ENCODE measurements around the gene KIAA1958. TPM values are rescaled to one million over a fixed set of nuclear protein-coding genes. Genes with fewer than 3 reads are reported as not detected.

The KIAA1958 gene
- total and polyA plus RNA-seq, 8 donors, result 10.5 to 15.6 (median 14.2) TPM

DNA sequence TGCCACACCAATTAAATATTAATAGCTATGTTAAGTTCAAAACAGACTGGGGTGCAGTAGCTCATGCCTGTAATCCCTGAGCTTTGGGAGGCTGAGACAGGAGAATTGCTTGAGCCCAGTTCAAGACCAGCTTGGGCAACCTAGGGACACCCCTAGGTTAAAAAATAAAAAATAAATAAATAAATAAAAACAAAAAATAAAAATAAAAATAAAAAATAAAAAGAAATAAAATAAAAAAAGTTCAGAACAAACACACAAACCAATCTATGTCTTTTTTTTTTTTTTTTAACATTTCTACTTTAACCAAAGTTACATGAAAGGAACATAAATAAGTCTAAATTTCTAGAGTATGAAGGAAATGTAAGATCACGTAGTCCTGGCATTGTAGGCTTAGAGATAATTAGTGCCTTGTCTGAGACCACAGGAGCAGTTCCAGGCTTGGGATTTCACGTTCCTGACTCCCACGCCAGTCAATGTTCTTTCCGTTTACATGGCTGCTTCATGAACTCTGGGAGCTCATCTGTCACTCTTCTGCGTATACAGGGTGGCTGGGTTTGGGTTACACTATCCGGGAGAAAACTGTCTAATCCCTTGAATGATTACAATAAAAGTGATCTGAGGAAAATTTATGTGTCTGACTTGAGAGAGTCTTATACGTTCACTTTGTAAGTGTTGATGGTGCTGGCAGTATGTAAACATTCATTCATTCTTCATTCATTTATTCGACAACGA, 85.2 kb downstream of the KIAA1958 start:
- TF ChIP-seq, protein P1, sequence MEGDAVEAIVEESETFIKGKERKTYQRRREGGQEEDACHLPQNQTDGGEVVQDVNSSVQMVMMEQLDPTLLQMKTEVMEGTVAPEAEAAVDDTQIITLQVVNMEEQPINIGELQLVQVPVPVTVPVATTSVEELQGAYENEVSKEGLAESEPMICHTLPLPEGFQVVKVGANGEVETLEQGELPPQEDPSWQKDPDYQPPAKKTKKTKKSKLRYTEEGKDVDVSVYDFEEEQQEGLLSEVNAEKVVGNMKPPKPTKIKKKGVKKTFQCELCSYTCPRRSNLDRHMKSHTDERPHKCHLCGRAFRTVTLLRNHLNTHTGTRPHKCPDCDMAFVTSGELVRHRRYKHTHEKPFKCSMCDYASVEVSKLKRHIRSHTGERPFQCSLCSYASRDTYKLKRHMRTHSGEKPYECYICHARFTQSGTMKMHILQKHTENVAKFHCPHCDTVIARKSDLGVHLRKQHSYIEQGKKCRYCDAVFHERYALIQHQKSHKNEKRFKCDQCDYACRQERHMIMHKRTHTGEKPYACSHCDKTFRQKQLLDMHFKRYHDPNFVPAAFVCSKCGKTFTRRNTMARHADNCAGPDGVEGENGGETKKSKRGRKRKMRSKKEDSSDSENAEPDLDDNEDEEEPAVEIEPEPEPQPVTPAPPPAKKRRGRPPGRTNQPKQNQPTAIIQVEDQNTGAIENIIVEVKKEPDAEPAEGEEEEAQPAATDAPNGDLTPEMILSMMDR (IDR thresholded peaks at IDR 0.05), result no peak
- Histone ChIP-seq H3K4me1 (peaks cover 0 to 4% of the 10 kb centered on the region in 2 donors), H3K4me3 (no peak overlapping the region), H3K27ac (no peak overlapping the region), H3K36me3 (peaks cover 0 to 15% of the 10 kb centered on the region in 2 donors), H3K9me3 (no peaks in the 10 kb centered on the region), H3K27me3 (no peaks in the 10 kb centered on the region)
- no peak for ATAC-seq
- intact Hi-C loops (cut with DNase I), result no loop called here
- no peak for DNase-seq

GRCh38 chr9:112572416-112572815, 85.8 kb downstream of the KIAA1958 start:
- DNase-seq (no peak), ATAC-seq (no peak)
- H3K27me3 ChIP-seq, result no peaks in the 10 kb centered on the region
- intact Hi-C loops (cut with DNase I), result no loop called here
- H3K27ac ChIP-seq, result no peak overlapping the region
- TF ChIP-seq, protein P1 (IDR thresholded peaks at IDR 0.05), result no peak
- H3K4me3 ChIP-seq, result no peak overlapping the region
- peaks cover 0 to 15% of the 10 kb centered on the region in 2 donors for H3K36me3 ChIP-seq
- H3K4me1 ChIP-seq, result peaks cover 0 to 4% of the 10 kb centered on the region in 2 donors
- no peaks in the 10 kb centered on the region for H3K9me3 ChIP-seq

- intact Hi-C loops (cut with DNase I), result no loop called here
- ATAC-seq (no peak), DNase-seq (no peak)
- Histone ChIP-seq H3K36me3 (peaks cover 0 to 15% of the 10 kb centered on the region in 2 donors), H3K4me1 (peaks cover 0 to 4% of the 10 kb centered on the region in 2 donors), H3K27ac (no peak overlapping the region), H3K4me3 (no peak overlapping the region), H3K27me3 (no peaks in the 10 kb centered on the region), H3K9me3 (no peaks in the 10 kb centered on the region)
- TF ChIP-seq, protein P1 (IDR thresholded peaks at IDR 0.05), result no peak
Measured at GRCh38 chr9:112574008-112574407, 87.4 kb downstream of the KIAA1958 start.

- DNase-seq (no peak), ATAC-seq (no peak)
- Histone ChIP-seq H3K4me3 (no peak overlapping the region), H3K4me1 (no peaks in the 10 kb centered on the region), H3K27ac (no peak overlapping the region), H3K27me3 (no peaks in the 10 kb centered on the region), H3K9me3 (no peaks in the 10 kb centered on the region), H3K36me3 (peaks cover 0 to 15% of the 10 kb centered on the region in 2 donors)
- intact Hi-C loops (cut with DNase I), result no loop called here
- TF ChIP-seq, protein P1 (IDR thresholded peaks at IDR 0.05), result no peak
Measured at GRCh38 chr9:112575107-112575506, 88.5 kb downstream of the KIAA1958 start.

GRCh38 chr9:112581469-112582176, 95.0 kb downstream of the KIAA1958 start:
- Histone ChIP-seq H3K27me3 (no peaks in the 10 kb centered on the region), H3K4me3 (no peak overlapping the region), H3K9me3 (no peaks in the 10 kb centered on the region), H3K36me3 (no peaks in the 10 kb centered on the region), H3K27ac (no peak overlapping the region), H3K4me1 (no peaks in the 10 kb centered on the region)
- intact Hi-C loops (cut with DNase I), result no loop called here
- TF ChIP-seq, protein P1 (IDR thresholded peaks at IDR 0.05), result no peak
- DNase-seq (no peak), ATAC-seq (no peak)
